Measurements from ENCODE around the gene GAGE12J. TPM values are rescaled to one million over a fixed set of nuclear protein-coding genes. Genes with fewer than 3 reads are reported as not detected.
A peak's percentile ranks its signal among the peaks of the same experiment; 100 is the strongest.
"Not testable (repeated sequence)": the region's sequence is repeated elsewhere in the genome, so short reads cannot be mapped to it uniquely, and the experiment has no call there.

Gene GAGE12J
- not detected for polyA plus RNA-seq

DNA sequence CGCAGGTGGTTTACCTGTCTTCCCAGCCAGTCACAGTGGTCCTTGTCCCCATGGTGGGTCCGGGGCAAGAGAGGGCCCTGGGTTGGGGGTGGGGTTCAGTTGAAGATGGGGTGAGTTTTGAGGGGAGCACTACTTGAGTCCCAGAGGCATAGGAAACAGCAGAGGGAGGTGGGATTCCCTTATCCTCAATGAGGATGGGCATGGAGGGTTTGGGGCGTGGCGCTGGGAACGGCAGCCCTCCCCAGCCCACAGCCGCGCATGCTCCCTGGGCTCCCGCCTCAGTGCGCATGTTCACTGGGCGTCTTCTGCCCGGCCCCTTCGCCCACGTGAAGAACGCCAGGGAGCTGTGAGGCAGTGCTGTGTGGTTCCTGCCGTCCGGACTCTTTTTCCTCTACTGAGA, at the start of gene GAGE12J:
TSS of gene GAGE12J (plus strand) at position 301 of the 400 bp plus-strand sequence. CDS start 1,157 bp downstream, outside the sequence.
- H3K4me3 Mint-ChIP-seq; H3K27ac Mint-ChIP-seq; H3K4me1 Mint-ChIP-seq; H3K36me3 Mint-ChIP-seq; DNase-seq; H3K9me3 Mint-ChIP-seq; H3K27me3 Mint-ChIP-seq (ENCODE audit: low read depth in 3 of 3): not testable (repeated sequence)

- peaks cover 0 to 3% (median 0%) of the 10 kb centered on the region in 3 donors for H3K36me3 Mint-ChIP-seq
- peak overlapping the region in 5 of 6 donors; percentile 66 to 88 (median 80) for H3K27ac Mint-ChIP-seq
- H3K4me1 Mint-ChIP-seq, result peaks cover 50 to 69% of the 10 kb centered on the region in 2 donors
- no peak for DNase-seq
- H3K9me3 Mint-ChIP-seq, result peaks cover 0 to 2% (median 0%) of the 10 kb centered on the region in 6 donors
- peaks cover 9 to 16% (median 11%) of the 10 kb centered on the region in 3 donors for H3K27me3 Mint-ChIP-seq (ENCODE audit: low read depth in 3 of 3)
- peak overlapping the region in 4 of 5 donors; percentile 29 to 68 (median 52) for H3K4me3 Mint-ChIP-seq
Observed at GRCh38 chrX:49272421-49272820, 49.4 kb upstream of the GAGE12J start.

DNA sequence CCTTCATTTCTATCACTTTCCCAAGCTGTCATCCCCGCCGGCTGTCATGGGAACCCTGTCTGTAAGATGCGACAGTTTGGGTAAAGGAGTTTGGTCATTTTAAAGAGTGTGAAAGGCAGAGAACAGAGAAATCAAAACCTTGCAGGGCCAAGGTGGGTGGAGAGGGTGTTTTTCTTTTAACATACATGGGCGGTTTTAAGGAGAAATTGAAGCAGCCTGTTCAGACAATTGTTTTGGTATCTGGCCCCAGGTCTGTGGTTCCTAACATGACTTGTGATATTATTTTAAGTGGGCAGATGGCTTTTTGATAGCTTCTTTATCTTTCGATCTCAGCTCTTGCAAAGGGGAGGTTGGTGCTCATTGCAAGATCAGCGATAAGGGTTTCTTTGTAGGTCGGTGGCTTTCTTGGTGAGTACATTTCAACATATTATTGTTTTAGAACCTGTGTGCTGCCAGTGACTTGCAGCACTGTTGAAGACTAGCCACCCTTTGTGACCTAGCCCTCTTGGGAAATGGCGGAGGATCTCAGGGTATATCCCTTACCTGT, 48.6 kb upstream of the GAGE12J start:
- peak; percentile 13 to 43 (median 38) for DNase-seq
- Mint-ChIP-seq H3K4me1 (peaks cover 50 to 72% of the 10 kb centered on the region in 2 donors), H3K27me3 (ENCODE audit: low read depth in 3 of 3) (peaks cover 11 to 17% (median 13%) of the 10 kb centered on the region in 3 donors), H3K9me3 (peaks cover 0 to 2% (median 0%) of the 10 kb centered on the region in 6 donors), H3K36me3 (peaks cover 0 to 3% (median 0%) of the 10 kb centered on the region in 3 donors), H3K27ac (peak overlapping the region; percentile 61 to 88 (median 76)), H3K4me3 (peak overlapping the region; percentile 16 to 68 (median 51))

- H3K4me3 Mint-ChIP-seq, result no peak overlapping the region
- H3K9me3 Mint-ChIP-seq, result peaks cover 0 to 2% (median 0%) of the 10 kb centered on the region in 6 donors
- H3K27ac Mint-ChIP-seq, result no peak overlapping the region
- H3K4me1 Mint-ChIP-seq, result peaks cover 41 to 58% of the 10 kb centered on the region in 2 donors
- H3K27me3 Mint-ChIP-seq (ENCODE audit: low read depth in 3 of 3), result peaks cover 2 to 14% (median 5%) of the 10 kb centered on the region in 3 donors
- no peaks in the 10 kb centered on the region for H3K36me3 Mint-ChIP-seq
- DNase-seq, result no peak
Observed at GRCh38 chrX:49276207-49276606, 45.6 kb upstream of the GAGE12J start.

- Mint-ChIP-seq H3K9me3 (peaks cover 0 to 2% (median 0%) of the 10 kb centered on the region in 6 donors), H3K27ac (no peak overlapping the region), H3K36me3 (no peaks in the 10 kb centered on the region), H3K27me3 (ENCODE audit: low read depth in 3 of 3) (peaks cover 2 to 14% (median 5%) of the 10 kb centered on the region in 3 donors), H3K4me1 (peaks cover 36 to 54% of the 10 kb centered on the region in 2 donors), H3K4me3 (no peak overlapping the region)
- DNase-seq, result no peak
Observed at GRCh38 chrX:49276671-49277534, 44.9 kb upstream of the GAGE12J start.

GRCh38 chrX:49277535-49277830, 44.4 kb upstream of the GAGE12J start:
- H3K36me3 Mint-ChIP-seq, result peaks cover 0 to 4% (median 4%) of the 10 kb centered on the region in 3 donors
- H3K4me1 Mint-ChIP-seq, result peaks cover 31 to 48% of the 10 kb centered on the region in 2 donors
- H3K4me3 Mint-ChIP-seq, result no peak overlapping the region
- H3K27ac Mint-ChIP-seq, result peak overlapping the region in 2 of 6 donors; percentile 11 to 59
- peaks cover 2 to 16% (median 5%) of the 10 kb centered on the region in 3 donors for H3K27me3 Mint-ChIP-seq (ENCODE audit: low read depth in 3 of 3)
- no peak for DNase-seq
- peaks cover 0 to 2% (median 0%) of the 10 kb centered on the region in 6 donors for H3K9me3 Mint-ChIP-seq

- H3K4me1 Mint-ChIP-seq, result peaks cover 25 to 42% of the 10 kb centered on the region in 2 donors
- H3K27ac Mint-ChIP-seq, result peak overlapping the region in 1 of 6 donors; percentile 59
- H3K27me3 Mint-ChIP-seq (ENCODE audit: low read depth in 3 of 3), result peaks cover 2 to 18% (median 5%) of the 10 kb centered on the region in 3 donors
- no peak for DNase-seq
- H3K36me3 Mint-ChIP-seq, result peaks cover 0 to 4% (median 4%) of the 10 kb centered on the region in 3 donors
- H3K9me3 Mint-ChIP-seq, result peaks cover 0 to 2% (median 0%) of the 10 kb centered on the region in 6 donors
- H3K4me3 Mint-ChIP-seq, result no peak overlapping the region
Observed at GRCh38 chrX:49278081-49278480, 43.8 kb upstream of the GAGE12J start.

DNA sequence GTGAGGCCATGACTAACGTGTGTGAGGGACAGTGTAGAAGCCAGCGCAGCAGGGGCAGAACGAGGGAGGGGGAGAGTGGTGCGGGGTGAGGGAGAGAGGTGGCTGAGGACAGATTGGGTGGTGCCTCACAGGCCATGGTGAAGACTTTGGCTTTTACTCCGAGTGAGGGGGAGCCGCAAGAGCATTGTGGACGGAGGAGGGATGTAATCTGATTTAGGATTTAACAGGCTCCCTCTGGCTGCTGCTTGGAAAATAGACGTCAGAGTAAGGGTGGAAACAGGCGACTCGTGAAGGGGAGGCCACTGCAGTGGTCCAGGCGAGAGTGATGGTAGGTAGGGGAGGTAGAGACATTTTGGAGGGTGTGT, 39.2 kb upstream of the GAGE12J start:
- H3K27me3 Mint-ChIP-seq (ENCODE audit: low read depth in 3 of 3), result peaks cover 2 to 17% (median 5%) of the 10 kb centered on the region in 3 donors
- peaks cover 0 to 4% (median 4%) of the 10 kb centered on the region in 3 donors for H3K36me3 Mint-ChIP-seq
- DNase-seq, result no peak
- H3K4me1 Mint-ChIP-seq, result peaks cover 3 to 13% of the 10 kb centered on the region in 2 donors
- no peak overlapping the region for H3K27ac Mint-ChIP-seq
- no peak overlapping the region for H3K4me3 Mint-ChIP-seq
- H3K9me3 Mint-ChIP-seq, result no peaks in the 10 kb centered on the region

DNA sequence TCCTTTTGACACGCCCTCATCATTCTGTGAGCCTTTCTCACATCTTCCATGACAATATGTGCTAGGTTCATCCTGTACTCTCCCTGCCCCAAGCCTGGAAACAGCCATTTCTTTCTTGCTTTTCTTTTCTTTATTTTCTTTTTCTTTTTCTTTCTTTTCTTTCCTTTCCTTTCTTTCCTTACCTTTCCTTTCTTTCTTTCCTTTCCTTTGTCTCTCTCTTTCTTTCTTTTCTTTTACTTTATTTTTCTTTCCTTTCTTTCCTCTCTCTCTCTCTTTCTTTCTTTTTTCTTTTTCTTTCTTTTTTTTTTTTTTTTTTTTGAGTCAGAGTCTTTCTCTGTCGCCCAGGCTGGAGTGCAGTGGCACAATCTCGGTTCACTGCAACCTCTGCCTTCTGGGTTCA, 37.6 kb upstream of the GAGE12J start:
- H3K4me1 Mint-ChIP-seq, result peaks cover 11 to 17% of the 10 kb centered on the region in 2 donors

DNA sequence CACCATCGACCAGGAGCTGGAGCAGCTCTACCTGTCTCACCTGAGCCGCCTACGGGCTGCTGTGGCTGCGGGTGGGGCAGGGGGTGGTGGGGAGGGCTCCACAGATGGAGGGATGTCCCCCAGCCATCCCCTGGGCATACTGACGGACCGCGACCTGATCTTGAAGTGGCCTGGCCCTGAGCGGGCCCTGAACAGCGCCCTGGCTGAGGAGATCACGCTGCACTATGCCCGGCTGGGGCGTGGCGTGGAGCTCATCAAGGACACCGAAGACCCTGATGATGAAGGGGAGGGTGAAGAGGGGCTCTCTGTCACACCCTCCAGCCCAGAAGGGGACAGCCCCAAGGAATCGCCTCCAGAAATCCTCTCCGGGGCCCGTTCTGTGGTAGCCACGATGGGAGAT, 35.7 kb upstream of the GAGE12J start:
- no peaks in the 10 kb centered on the region for H3K9me3 Mint-ChIP-seq
- no peak for DNase-seq
- no peak overlapping the region for H3K4me3 Mint-ChIP-seq
- peaks cover 11 to 17% of the 10 kb centered on the region in 2 donors for H3K4me1 Mint-ChIP-seq
- peaks cover 0 to 4% (median 4%) of the 10 kb centered on the region in 3 donors for H3K36me3 Mint-ChIP-seq
- peaks cover 0 to 9% (median 4%) of the 10 kb centered on the region in 3 donors for H3K27me3 Mint-ChIP-seq (ENCODE audit: low read depth in 3 of 3)
- no peak overlapping the region for H3K27ac Mint-ChIP-seq

More for the DNA sequence above, 37.6 kb upstream of the GAGE12J start:
- no peak overlapping the region for H3K4me3 Mint-ChIP-seq
- no peak for DNase-seq
- H3K27me3 Mint-ChIP-seq (ENCODE audit: low read depth in 3 of 3), result peaks cover 0 to 14% (median 2%) of the 10 kb centered on the region in 3 donors
- H3K9me3 Mint-ChIP-seq, result no peaks in the 10 kb centered on the region
- H3K27ac Mint-ChIP-seq, result no peak overlapping the region
- H3K36me3 Mint-ChIP-seq, result peaks cover 0 to 4% (median 4%) of the 10 kb centered on the region in 3 donors

GRCh38 chrX:49286581-49286980, 35.3 kb upstream of the GAGE12J start:
- Mint-ChIP-seq H3K9me3 (no peaks in the 10 kb centered on the region), H3K4me1 (peaks cover 11 to 17% of the 10 kb centered on the region in 2 donors), H3K4me3 (no peak overlapping the region), H3K36me3 (peaks cover 0 to 4% (median 4%) of the 10 kb centered on the region in 3 donors), H3K27me3 (ENCODE audit: low read depth in 3 of 3) (peaks cover 0 to 8% (median 5%) of the 10 kb centered on the region in 3 donors), H3K27ac (no peak overlapping the region)
- no peak for DNase-seq

DNA sequence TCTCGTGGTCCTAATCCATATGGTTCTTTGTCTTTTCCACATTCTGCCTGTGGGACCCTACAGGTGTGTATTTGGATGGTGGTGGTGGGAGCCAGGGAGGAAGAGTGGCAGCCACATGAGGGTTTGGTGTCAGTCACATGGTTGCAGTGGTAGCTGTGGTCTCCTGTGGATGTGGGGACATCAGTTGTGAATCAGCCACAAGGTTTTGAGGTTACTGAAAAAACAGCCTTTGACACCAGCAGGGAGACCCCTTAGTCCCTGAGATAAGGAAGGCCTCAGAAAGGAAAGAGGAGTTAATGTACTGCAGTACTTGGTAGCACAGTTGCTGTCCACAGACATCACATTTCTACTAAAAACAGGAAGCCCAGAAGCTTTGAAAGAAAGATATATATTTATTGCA, 34.2 kb upstream of the GAGE12J start:
- Mint-ChIP-seq H3K36me3 (no peaks in the 10 kb centered on the region), H3K4me1 (peaks cover 14 to 24% of the 10 kb centered on the region in 2 donors), H3K27me3 (ENCODE audit: low read depth in 3 of 3) (peaks cover 2 to 5% (median 4%) of the 10 kb centered on the region in 3 donors), H3K27ac (no peak overlapping the region), H3K4me3 (no peak overlapping the region), H3K9me3 (no peaks in the 10 kb centered on the region)
- no peak for DNase-seq

DNA sequence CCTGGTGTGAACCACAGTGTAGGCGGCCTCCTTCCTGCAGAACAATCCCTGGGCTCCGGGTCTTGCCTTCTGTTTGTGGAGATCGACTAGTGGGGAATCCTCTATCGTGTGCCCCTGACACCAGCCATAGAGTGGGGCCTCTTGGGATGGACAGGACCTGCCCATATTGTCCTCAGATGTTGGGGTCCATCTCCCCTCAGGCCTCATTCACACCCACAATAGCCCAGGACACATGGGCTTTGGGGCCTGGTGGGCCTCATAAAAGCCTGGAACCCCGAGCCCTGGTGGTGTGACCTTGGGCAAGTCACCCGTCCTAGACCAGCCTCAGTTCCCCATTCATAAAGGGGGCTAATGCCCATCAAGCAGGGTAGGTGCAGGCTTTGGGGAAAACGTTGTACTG, 31.6 kb upstream of the GAGE12J start:
- Mint-ChIP-seq H3K27ac (no peak overlapping the region), H3K36me3 (no peaks in the 10 kb centered on the region), H3K9me3 (no peaks in the 10 kb centered on the region)

More for the DNA sequence above, 31.6 kb upstream of the GAGE12J start:
- Mint-ChIP-seq H3K4me1 (peaks cover 14 to 24% of the 10 kb centered on the region in 2 donors), H3K27me3 (ENCODE audit: low read depth in 3 of 3) (peaks cover 2 to 10% (median 3%) of the 10 kb centered on the region in 3 donors), H3K4me3 (no peak overlapping the region)
- no peak for DNase-seq

All from immature natural killer cell (primary cell).